ENCODE results near the gene FN3K. TPM values are rescaled to one million over a fixed set of nuclear protein-coding genes. Genes with fewer than 3 reads are reported as not detected.

The FN3K gene
- total and polyA plus RNA-seq, 2 of the 4 experiments (the other 2 are of a cell fraction): 0.90 to 2.9 TPM

DNA sequence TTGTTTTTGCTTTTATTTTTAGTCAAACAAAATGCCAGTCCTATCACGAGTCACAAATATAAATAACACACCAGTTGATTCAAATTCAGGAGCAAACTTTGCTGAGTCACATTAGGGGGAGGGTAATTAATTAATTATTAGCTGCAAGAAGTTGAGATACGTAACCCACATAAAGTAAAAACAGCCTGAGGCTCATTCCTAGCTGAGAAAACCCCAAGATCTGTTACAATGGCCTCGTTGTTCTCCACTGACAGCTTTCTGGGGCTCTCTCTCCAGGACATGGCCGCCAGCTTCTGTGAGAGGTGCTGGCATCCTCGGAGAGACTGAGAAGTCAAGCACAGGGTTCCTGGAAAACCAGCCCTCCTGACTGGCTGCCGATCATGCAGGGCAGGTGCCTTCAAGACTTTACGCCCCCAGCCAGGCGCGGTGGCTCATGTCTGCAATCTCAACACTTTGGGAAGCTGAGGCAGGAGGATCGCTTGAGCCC, 48.0 kb upstream of the FN3K start:
- H3K14ac ChIP-seq (replicated peaks; ENCODE audit: low read depth, low read length): no peak overlapping the region
- H2AK9ac ChIP-seq (replicated peaks; ENCODE audit: low read depth, low read length, poor library complexity): no peak overlapping the region
- no peaks in the 10 kb centered on the region for H3K9me3 ChIP-seq (ENCODE audit: control insufficient read depth, insufficient read depth, low read length)
- H4K5ac ChIP-seq (ENCODE audit: low read depth, low read length): no peak overlapping the region
- intact Hi-C loops (cut with micrococcal nuclease): no loop called here
- no peak overlapping the region for H3K27ac ChIP-seq (ENCODE audit: insufficient read depth, low read length)
- ATAC-seq (ENCODE audit: low read depth): peak; percentile 29
- no peak overlapping the region for H2BK15ac ChIP-seq (ENCODE audit: low read depth, low read length)
- CTCF ChIA-PET: no interaction called here
- H3K23ac ChIP-seq (ENCODE audit: low read depth, low read length): no peak overlapping the region
- no peak overlapping the region for H3K9ac ChIP-seq (ENCODE audit: low read depth, low read length)
- dilution Hi-C loops (cut with HindIII; ENCODE audit: low sequenced_read_pairs, unreplicated experiment): no loop called here
- no peak overlapping the region for H2BK20ac ChIP-seq (ENCODE audit: low read depth, low read length)
- in situ Hi-C loops (cut with MboI; ENCODE audit: low sequenced_read_pairs): no loop called here
- H2AK5ac ChIP-seq (ENCODE audit: low read depth, low read length): no peak overlapping the region
- H4K91ac ChIP-seq (ENCODE audit: insufficient read depth, low read depth, low read length): no peak overlapping the region
- H2BK5ac ChIP-seq (ENCODE audit: low read depth, low read length, poor library complexity, severe bottlenecking): no peak overlapping the region
- DNase-seq: peak; percentile 15
- no peaks in the 10 kb centered on the region for H4K20me1 ChIP-seq (ENCODE audit: insufficient read depth, low read length)
- H2BK120ac ChIP-seq (ENCODE audit: low read depth, low read length): no peak overlapping the region
- BruUV-seq (replicated peaks): no TSS peak
- WGBS, 2 experiments (ENCODE audit: extremely low coverage in 2 of 2, insufficient read length in 1 of 2): 0% methylated on average over 1 of the region's 10 CpGs; no CpG with 5 or more reads in 1 of the 2 experiments
- no peak overlapping the region for H3K56ac ChIP-seq (ENCODE audit: extremely low read depth, insufficient read depth, low read length)
- no peaks in the 10 kb centered on the region for H3K79me1 ChIP-seq (ENCODE audit: low read depth in 1 of 2, low read length in 2 of 2)
- no peaks in the 10 kb centered on the region for H3K4me1 ChIP-seq (ENCODE audit: control insufficient read depth, insufficient read depth, low read length)
- no peak overlapping the region for H3K4me2 ChIP-seq (ENCODE audit: low read depth, low read length)
- no peak overlapping the region for H3K4ac ChIP-seq (ENCODE audit: low read depth, low read length)
- no peak overlapping the region for H3K18ac ChIP-seq (ENCODE audit: low read depth, low read length)
- H3K4me3 ChIP-seq (ENCODE audit: insufficient read depth, low read depth, low read length): no peak overlapping the region
- H2AFZ ChIP-seq (replicated peaks; ENCODE audit: low read length, poor library complexity): no peak overlapping the region
- H3K36me3 ChIP-seq (ENCODE audit: control insufficient read depth, insufficient read depth, low read length): no peaks in the 10 kb centered on the region; the same call in 1 of the 2 replicates
- H3K9me1 ChIP-seq (ENCODE audit: insufficient read depth, low read length): no peaks in the 10 kb centered on the region
- H4K8ac ChIP-seq (ENCODE audit: low read depth in 2 of 2, low read length in 2 of 2): no peak overlapping the region
- POLR2A ChIA-PET (ENCODE audit: unreplicated experiment): no interaction called here
- H3K27me3 ChIP-seq (ENCODE audit: control insufficient read depth, insufficient read depth, low read length): no peaks in the 10 kb centered on the region
- TF ChIP-seq NFE2L2 (IDR thresholded peaks at IDR 0.05; ENCODE audit: low read depth, low read length): peak; percentile 78
- no peak for TF ChIP-seq RAD21 (IDR thresholded peaks at IDR 0.05; ENCODE audit: low read length)
